A673 (cell line): ENCODE data around the gene PPM1M. TPM values are rescaled to one million over a fixed set of nuclear protein-coding genes. Genes with fewer than 3 reads are reported as not detected.

ENCODE experiments used
- BruUV-seq: library from RNA; stranded (reverse); fragments of 400-500 nt; replicated peaks from 2 replicates; lab custom pipeline; 2021; lab: Mats Ljungman, UMichigan
- CTCF ChIA-PET: fragments of 300-600 bp; sonication (Branson Sonifier 250); formaldehyde crosslinking; loops from one replicate; lab custom pipeline; 2022; ENCODE audit warnings: antibody characterized with exemption; lab: Charles Lee
- POLR2A ChIA-PET: fragments of 300-600 bp; sonication (Branson Sonifier 250); formaldehyde crosslinking; loops from one replicate; lab custom pipeline; 2022; ENCODE audit warnings: antibody characterized with exemption; ENCODE audit not compliant: low non-redundant PET; lab: Charles Lee
- DNase-seq: peaks from one replicate; pipeline ENCODE4 v3.0.0-alpha.2; 2015; ENCODE audit warnings: low spot score
- H3K27ac ChIP-seq: fragments of 200-600 bp; sonication (generic); 2 replicates; pipeline ENCODE4 v1.5.1; 2016; ENCODE audit warnings: mixed run types, low read depth, mild to moderate bottlenecking, mixed read lengths, antibody characterized with exemption, low read length; ENCODE audit not compliant: poor library complexity, severe bottlenecking
- H3K27me3 ChIP-seq: fragments of 200-600 bp; sonication (generic); replicated peaks from 2 replicates; pipeline ENCODE4 v1.6.1; 2017; ENCODE audit warnings: mixed run types, low read depth, mild to moderate bottlenecking, mixed read lengths, antibody characterized with exemption, low read length; ENCODE audit not compliant: insufficient read depth, poor library complexity
- H3K36me3 ChIP-seq: fragments of 200-600 bp; sonication (generic); 2 replicates; pipeline ENCODE4 v1.6.1; 2016; ENCODE audit warnings: mixed run types, mild to moderate bottlenecking, mixed read lengths, antibody characterized with exemption, low read length; ENCODE audit not compliant: insufficient read depth, poor library complexity, severe bottlenecking
- H3K4me1 ChIP-seq: fragments of 200-600 bp; sonication (generic); 2 replicates; pipeline ENCODE4 v1.6.1; 2017; ENCODE audit warnings: mixed run types, mild to moderate bottlenecking, mixed read lengths, antibody characterized with exemption, low read length; ENCODE audit not compliant: insufficient read depth, poor library complexity, severe bottlenecking
- H3K4me3 ChIP-seq: fragments of 200-600 bp; sonication (generic); 2 replicates; pipeline ENCODE4 v1.5.1; 2016; ENCODE audit warnings: low read depth, mixed run types, mild to moderate bottlenecking, mixed read lengths, low read length; ENCODE audit not compliant: poor library complexity, severe bottlenecking
- H3K9me3 ChIP-seq: fragments of 200-600 bp; sonication (generic); 2 replicates; pipeline ENCODE4 v1.6.1; 2016; ENCODE audit warnings: mixed run types, low read depth, mild to moderate bottlenecking, mixed read lengths, antibody characterized with exemption, low read length; ENCODE audit not compliant: poor library complexity, severe bottlenecking
- CTCF ChIP-seq: fragments of 300-800, 200-600 bp; sonication (generic); conservative IDR thresholded peaks from 2 replicates; pipeline ENCODE4 v1.5.1; 2017; ENCODE audit warnings: low read depth, mild to moderate bottlenecking, antibody characterized with exemption, low read length, moderate library complexity, mixed read lengths
- EZH2 ChIP-seq: fragments of 200-600 bp; sonication (generic); IDR thresholded peaks from 2 replicates; pipeline ENCODE4 v1.6.1; 2017; ENCODE audit warnings: borderline replicate concordance, low read depth, mild to moderate bottlenecking, mixed read lengths, antibody characterized with exemption, low read length; ENCODE audit not compliant: poor library complexity, severe bottlenecking
- intact Hi-C: fragments of 100-400 bp; cut with micrococcal nuclease; formaldehyde crosslinking; loops from one replicate; pipeline ENCODE4 v1.10.0; 2022; ENCODE audit not compliant: unreplicated experiment
- total RNA-seq: library from RNA; stranded (reverse); gene quantifications from 2 replicates; pipeline ENCODE4 v1.2.3, GENCODE V29; 2021

PPM1M gene
- total RNA-seq, 1 experiment from 2014 or later: 3.6 TPM

GRCh38 chr3:52210037-52210436 is 35.5 kb upstream of the PPM1M start:
- POLR2A ChIA-PET: interaction anchor here (0.6 kb wide), 1 partner anchor 8 kb away, joined by 3 read pairs; no protein-coding TSS in a partner anchor
- no peaks in the 10 kb centered on the region for H3K9me3 ChIP-seq

GRCh38 chr3:52210550-52211046 is 35.0 kb upstream of the PPM1M start:
- H3K27me3 ChIP-seq: no peaks in the 10 kb centered on the region
- H3K27ac ChIP-seq: no peak overlapping the region
- no peak overlapping the region for H3K4me3 ChIP-seq
- H3K9me3 ChIP-seq: no peaks in the 10 kb centered on the region
- no peaks in the 10 kb centered on the region for H3K4me1 ChIP-seq
- ChIA-PET CTCF (no interaction called here), POLR2A (interaction anchor here (0.6 kb wide), 1 partner anchor 9 kb away, joined by 3 read pairs; no protein-coding TSS in a partner anchor)
- DNase-seq: no peak
- peaks cover 45% of the 10 kb centered on the region for H3K36me3 ChIP-seq
- intact Hi-C loops: no loop called here
- BruUV-seq: no TSS peak
- no peak for TF ChIP-seq EZH2
- no peak for TF ChIP-seq CTCF

More at GRCh38 chr3:52210037-52210436, 35.5 kb upstream of the PPM1M start:
- Histone ChIP-seq H3K27ac (no peak overlapping the region), H3K27me3 (no peaks in the 10 kb centered on the region), H3K36me3 (peaks cover 51% of the 10 kb centered on the region), H3K4me3 (no peak overlapping the region), H3K4me1 (no peaks in the 10 kb centered on the region)
- no peak for DNase-seq
- no peak for TF ChIP-seq EZH2
- no peak for TF ChIP-seq CTCF
- CTCF ChIA-PET: no interaction called here
- BruUV-seq: no TSS peak
- intact Hi-C loops: no loop called here

GRCh38 chr3:52211268-52211891 is 34.2 kb upstream of the PPM1M start:
- CTCF ChIA-PET: interaction anchor here (1.0 kb wide), 1 partner anchor 9 kb away, joined by 6 read pairs; no protein-coding TSS in a partner anchor

More at GRCh38 chr3:52211268-52211891, 34.2 kb upstream of the PPM1M start:
- Histone ChIP-seq H3K4me3 (no peak overlapping the region), H3K36me3 (peaks cover 39% of the 10 kb centered on the region), H3K27me3 (no peaks in the 10 kb centered on the region), H3K9me3 (no peaks in the 10 kb centered on the region), H3K4me1 (no peaks in the 10 kb centered on the region), H3K27ac (no peak overlapping the region)
- intact Hi-C loops: no loop called here
- no peak for DNase-seq
- no peak for TF ChIP-seq EZH2
- TF ChIP-seq CTCF: no peak
- BruUV-seq: no TSS peak
- POLR2A ChIA-PET: no interaction called here
